HG03342 (cell line): Measurements from ENCODE around the gene PDE6A.

Experiments
- ATAC-seq: cut with Tn5 transposase; IDR thresholded peaks from one replicate; pipeline ENCODE4 v1.9.1; 2021; ENCODE audit warnings: mild to moderate bottlenecking, moderate library complexity; ENCODE audit not compliant: unreplicated experiment

Gene PDE6A

GRCh38 chr5:149820536-149821510, 123.8 kb downstream of the PDE6A start:
- ATAC-seq = no peak

- no peak for ATAC-seq
Measured at GRCh38 chr5:149820012-149820411, 124.6 kb downstream of the PDE6A start.

- ATAC-seq = no peak
Measured at GRCh38 chr5:149818116-149818515, 126.5 kb downstream of the PDE6A start.

GRCh38 chr5:149817539-149818060, 127.0 kb downstream of the PDE6A start:
- no peak for ATAC-seq

GRCh38 chr5:149816661-149817060, 127.9 kb downstream of the PDE6A start:
- ATAC-seq = no peak

GRCh38 chr5:149811453-149811852, 133.1 kb downstream of the PDE6A start:
- ATAC-seq = no peak

- ATAC-seq = no peak
Measured at GRCh38 chr5:149810856-149811255, 133.7 kb downstream of the PDE6A start.

- ATAC-seq = no peak
Measured at GRCh38 chr5:149809931-149810691, 134.5 kb downstream of the PDE6A start.

- no peak for ATAC-seq
Measured at GRCh38 chr5:149808264-149808982, 136.2 kb downstream of the PDE6A start.
